ENCODE data around the gene PRSS37. TPM values are rescaled to one million over a fixed set of nuclear protein-coding genes. Genes with fewer than 3 reads are reported as not detected.

PRSS37 gene, protein sequence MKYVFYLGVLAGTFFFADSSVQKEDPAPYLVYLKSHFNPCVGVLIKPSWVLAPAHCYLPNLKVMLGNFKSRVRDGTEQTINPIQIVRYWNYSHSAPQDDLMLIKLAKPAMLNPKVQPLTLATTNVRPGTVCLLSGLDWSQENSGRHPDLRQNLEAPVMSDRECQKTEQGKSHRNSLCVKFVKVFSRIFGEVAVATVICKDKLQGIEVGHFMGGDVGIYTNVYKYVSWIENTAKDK
- not detected in 2 replicates for total RNA-seq

DNA sequence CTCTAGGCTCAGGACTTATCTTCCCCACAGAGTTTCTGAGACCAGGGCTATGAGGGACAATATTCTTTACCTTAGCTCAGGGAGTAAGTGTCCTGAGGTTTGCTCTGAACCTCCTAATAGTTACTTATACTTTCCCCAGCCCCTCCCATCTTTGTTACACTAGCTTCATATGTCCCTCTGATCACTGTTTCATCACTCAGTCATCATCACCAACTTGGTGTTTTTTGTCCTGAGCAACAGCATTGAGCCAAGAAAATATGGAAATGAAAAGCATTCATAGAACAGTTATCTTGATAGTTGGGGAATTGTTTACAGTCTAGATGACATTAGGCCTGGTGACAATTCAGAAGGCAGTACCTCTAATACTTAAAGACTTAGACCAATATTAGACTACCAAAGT is at the start of gene PRSS37:
Gene PRSS37, minus strand, starts transcription at position 101 of the 400 bp plus-strand sequence. CDS start 436 bp downstream, outside the sequence.

DNA sequence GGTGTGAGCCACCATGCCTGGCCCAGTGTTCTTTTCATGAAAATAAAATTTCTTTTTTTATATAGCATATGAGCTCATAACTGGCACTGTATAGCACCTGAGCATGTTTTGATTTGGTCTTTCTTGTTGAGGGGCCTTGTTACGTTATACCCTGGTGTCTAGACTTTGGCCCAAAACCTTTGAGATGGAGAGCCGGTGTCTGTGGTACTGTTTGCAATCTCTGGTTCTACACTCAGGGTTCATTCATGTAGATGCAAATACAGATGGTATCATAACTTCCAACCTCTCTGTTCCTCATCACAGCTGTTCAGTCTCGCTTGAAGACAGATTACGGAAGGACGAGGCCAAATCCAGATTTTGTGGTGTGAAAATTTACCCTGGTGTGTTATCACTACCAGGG is 51.4 kb downstream of the PRSS37 start, which contains the start of gene TAS2R5:
Gene TAS2R5, plus strand, starts transcription at position 301 of the 400 bp plus-strand sequence. CDS start 145 bp downstream, outside the sequence.

Other genes starting within 250 kb of the PRSS37 start
- gene DENND11, start 139.3 kb downstream of the PRSS37 start, total RNA-seq, result 5.9 and 10.4 TPM in 2 replicates
- not detected in 2 replicates for gene WEE2, start 133.1 kb downstream of the PRSS37 start, total RNA-seq
- 133 and 222 TPM in 2 replicates for gene SSBP1, start 103.1 kb downstream of the PRSS37 start, total RNA-seq
- 0.38 and 1.7 TPM in 2 replicates for gene TAS2R3, start 77.4 kb downstream of the PRSS37 start, total RNA-seq
- 0.19 and 2.0 TPM in 2 replicates for gene TAS2R4, start 64.8 kb downstream of the PRSS37 start, total RNA-seq
- gene TAS2R5, start 51.3 kb downstream of the PRSS37 start, total RNA-seq, result 0.77 and 0.85 TPM in 2 replicates
- gene OR9A4, start 74.9 kb upstream of the PRSS37 start, total RNA-seq, result not detected in 2 replicates
- gene CLEC5A, start 105.5 kb upstream of the PRSS37 start, total RNA-seq, result not detected in 2 replicates
- not detected in 2 replicates for gene TAS2R38, start 132.3 kb upstream of the PRSS37 start, total RNA-seq
- gene MGAM, start 154.4 kb upstream of the PRSS37 start, total RNA-seq, result 2.0 and 4.2 TPM in 2 replicates